ENCODE data around the gene MZT2A.
"Not testable (repeated sequence)": the region's sequence is repeated elsewhere in the genome, so short reads cannot be mapped to it uniquely, and the experiment has no call there.

The MZT2A gene

DNA sequence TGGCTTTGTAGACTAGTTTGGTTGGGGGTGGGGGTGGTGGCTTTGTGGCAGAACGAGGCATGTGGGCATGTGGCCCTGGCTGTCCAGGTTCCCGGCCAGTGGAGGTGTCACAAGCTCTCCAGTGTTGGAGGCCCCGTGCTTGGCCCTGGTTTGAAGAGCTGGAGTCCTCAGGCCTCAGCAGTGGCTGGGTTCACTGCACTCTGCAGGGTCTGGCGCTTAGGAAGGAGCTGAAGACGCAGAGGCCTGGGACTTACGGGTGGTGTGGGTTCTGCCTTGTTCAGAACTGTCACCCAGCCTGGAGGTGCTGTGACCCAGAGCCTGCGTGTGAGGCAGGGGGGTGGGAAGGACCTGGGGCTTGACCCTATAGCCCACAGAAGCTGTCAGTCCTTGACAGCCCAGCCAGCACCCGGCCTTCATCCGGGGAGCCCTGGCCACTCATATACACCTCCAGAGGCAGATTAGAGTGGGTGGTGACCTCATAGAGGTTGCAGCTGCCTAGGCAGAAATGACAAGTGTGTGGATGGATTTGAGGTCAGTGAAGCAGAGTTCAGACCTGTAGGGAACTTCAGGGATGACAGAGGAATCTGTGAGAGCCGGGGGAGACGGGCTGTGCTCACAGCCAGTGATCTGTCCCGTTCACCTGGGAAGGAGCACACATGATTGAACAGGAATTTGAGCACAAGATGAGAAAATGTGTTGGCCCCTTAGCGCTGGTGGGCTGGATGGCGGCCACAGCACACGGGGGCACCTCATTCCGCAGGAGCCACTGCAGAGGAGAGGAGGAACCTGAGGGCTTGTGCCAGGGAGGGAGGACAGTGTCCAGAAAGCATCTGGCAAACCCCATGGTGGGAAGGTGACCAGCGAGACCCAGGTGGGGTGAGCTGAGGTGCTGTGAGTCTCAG lies 20.0 kb upstream of the MZT2A start:
- H3K9ac ChIP-seq (ENCODE audit: low read depth in 1 of 2, low read length in 2 of 2); H3K4me1 ChIP-seq (ENCODE audit: control insufficient read depth in 2 of 2, insufficient read depth in 2 of 2, low read length in 2 of 2); H3K4me3 ChIP-seq (ENCODE audit: low read length in 2 of 2); H3K27me3 ChIP-seq (ENCODE audit: control insufficient read depth in 2 of 2, insufficient read depth in 2 of 2, low read length in 2 of 2); H3K9me3 ChIP-seq (ENCODE audit: control insufficient read depth in 2 of 2, low read length in 2 of 2); H3K27ac ChIP-seq (ENCODE audit: low read depth in 2 of 2, low read length in 2 of 2): not testable (repeated sequence)
- H3K36me3 ChIP-seq (ENCODE audit: control insufficient read depth in 2 of 2, insufficient read depth in 2 of 2, low read length in 2 of 2), result peaks cover 11 to 34% of the 10 kb centered on the region in 2 donors

DNA sequence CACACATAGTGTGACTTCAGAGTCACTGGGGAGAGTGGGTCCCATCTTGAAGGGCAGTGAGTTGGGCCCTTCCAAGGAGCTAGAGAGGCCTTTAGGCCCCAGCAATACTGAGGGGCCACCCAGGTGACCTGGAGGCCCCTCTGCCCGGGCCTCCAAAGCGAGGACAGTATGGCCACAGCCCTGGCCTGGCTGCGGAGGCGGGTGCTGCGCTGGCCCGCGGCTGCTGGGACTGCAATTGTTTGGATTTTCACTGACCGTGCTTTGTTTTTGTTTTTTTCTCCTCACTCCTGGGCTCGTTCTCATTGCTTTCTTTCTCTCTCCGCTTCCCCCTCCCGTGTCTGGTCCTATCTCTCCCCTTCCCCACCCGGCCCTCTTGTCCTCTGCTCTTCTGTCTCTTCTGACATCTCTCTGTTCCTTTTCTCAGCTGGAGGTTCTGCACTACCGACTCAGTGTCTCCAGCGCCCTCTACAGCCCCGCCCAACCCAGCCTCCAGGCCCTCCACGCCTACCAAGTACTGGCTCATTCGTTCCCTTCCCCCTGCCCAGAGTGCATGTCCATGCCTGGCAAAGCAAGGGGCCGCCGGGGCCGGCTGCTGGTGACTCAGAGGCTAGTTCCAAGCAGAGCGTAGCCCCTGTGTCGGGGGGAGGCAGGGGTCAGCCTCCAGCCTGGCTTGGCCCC lies 19.2 kb upstream of the MZT2A start:
- H3K9me3 ChIP-seq (ENCODE audit: control insufficient read depth in 2 of 2, low read length in 2 of 2); H3K4me3 ChIP-seq (ENCODE audit: low read length in 2 of 2); H3K27me3 ChIP-seq (ENCODE audit: control insufficient read depth in 2 of 2, insufficient read depth in 2 of 2, low read length in 2 of 2); H3K27ac ChIP-seq (ENCODE audit: low read depth in 2 of 2, low read length in 2 of 2); H3K4me1 ChIP-seq (ENCODE audit: control insufficient read depth in 2 of 2, insufficient read depth in 2 of 2, low read length in 2 of 2); H3K9ac ChIP-seq (ENCODE audit: low read depth in 1 of 2, low read length in 2 of 2): not testable (repeated sequence)
- peaks cover 11 to 38% of the 10 kb centered on the region in 2 donors for H3K36me3 ChIP-seq (ENCODE audit: control insufficient read depth in 2 of 2, insufficient read depth in 2 of 2, low read length in 2 of 2)

DNA sequence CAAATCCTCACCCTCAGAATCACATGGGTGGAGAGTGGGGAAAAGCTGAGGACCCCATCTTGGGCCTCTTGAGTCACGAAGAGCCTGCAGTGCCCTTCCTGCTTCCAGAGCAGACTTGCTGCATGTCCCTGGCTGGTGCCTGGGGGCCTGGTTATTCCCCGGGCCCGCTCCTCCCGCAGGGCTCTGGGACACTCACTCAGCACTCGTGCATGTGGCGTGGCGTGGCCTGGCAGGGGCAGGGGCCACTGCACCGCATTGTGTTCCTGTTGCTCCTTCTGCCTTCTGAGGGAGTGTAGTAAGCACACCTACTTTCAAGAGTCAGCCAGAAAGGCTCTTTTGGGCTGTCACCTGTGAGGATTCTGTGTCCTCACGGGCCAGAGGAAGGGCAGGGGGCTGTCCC lies 17.4 kb upstream of the MZT2A start:
- no peak overlapping the region for H3K27ac ChIP-seq (ENCODE audit: low read depth in 2 of 2, low read length in 2 of 2)

DNA sequence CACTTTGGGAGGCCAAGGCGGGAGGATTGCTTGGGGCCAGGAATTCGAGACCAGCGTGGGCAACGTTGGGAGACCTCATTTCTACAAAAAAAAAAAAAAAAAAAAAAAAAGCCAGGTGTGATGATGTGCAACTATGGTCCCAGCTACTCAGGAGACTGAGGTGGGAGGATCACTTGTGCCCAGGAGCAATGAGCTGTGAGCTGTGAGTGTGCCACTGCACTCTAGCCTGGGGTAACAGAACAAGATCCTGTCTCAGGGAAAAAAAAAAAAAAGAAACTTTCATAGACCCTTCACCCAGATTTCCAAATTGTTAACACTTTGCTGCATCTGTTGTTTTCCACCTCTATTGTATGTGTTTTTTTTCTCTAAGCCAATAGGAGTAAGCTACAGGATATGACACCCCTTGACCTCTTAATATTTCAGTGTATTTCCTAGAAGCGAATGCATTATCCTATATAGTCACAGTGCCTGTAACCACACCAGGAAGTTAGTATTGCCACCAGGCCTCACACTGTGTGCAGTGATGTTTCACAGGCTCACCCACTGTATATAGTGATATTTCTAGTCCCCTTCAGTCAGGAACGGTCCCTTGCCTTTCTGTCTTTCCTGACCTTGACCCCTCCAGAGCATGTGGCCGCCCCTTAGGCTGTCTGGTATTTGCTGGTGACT lies 12.0 kb upstream of the MZT2A start:
- peaks cover 20 to 51% of the 10 kb centered on the region in 2 donors for H3K36me3 ChIP-seq (ENCODE audit: control insufficient read depth in 2 of 2, insufficient read depth in 2 of 2, low read length in 2 of 2)
- H3K27ac ChIP-seq (ENCODE audit: low read depth in 2 of 2, low read length in 2 of 2); H3K4me1 ChIP-seq (ENCODE audit: control insufficient read depth in 2 of 2, insufficient read depth in 2 of 2, low read length in 2 of 2); H3K27me3 ChIP-seq (ENCODE audit: control insufficient read depth in 2 of 2, insufficient read depth in 2 of 2, low read length in 2 of 2); H3K9ac ChIP-seq (ENCODE audit: low read depth in 1 of 2, low read length in 2 of 2); H3K4me3 ChIP-seq (ENCODE audit: low read length in 2 of 2); H3K9me3 ChIP-seq (ENCODE audit: control insufficient read depth in 2 of 2, low read length in 2 of 2): not testable (repeated sequence)

More for the DNA sequence above, 17.4 kb upstream of the MZT2A start:
- H3K9ac ChIP-seq (ENCODE audit: low read depth in 1 of 2, low read length in 2 of 2), result no peak overlapping the region
- H3K27me3 ChIP-seq (ENCODE audit: control insufficient read depth in 2 of 2, insufficient read depth in 2 of 2, low read length in 2 of 2), result no peaks in the 10 kb centered on the region
- no peaks in the 10 kb centered on the region for H3K4me1 ChIP-seq (ENCODE audit: control insufficient read depth in 2 of 2, insufficient read depth in 2 of 2, low read length in 2 of 2)
- no peak overlapping the region for H3K4me3 ChIP-seq (ENCODE audit: low read length in 2 of 2)
- peaks cover 11 to 48% of the 10 kb centered on the region in 2 donors for H3K36me3 ChIP-seq (ENCODE audit: control insufficient read depth in 2 of 2, insufficient read depth in 2 of 2, low read length in 2 of 2)
- H3K9me3 ChIP-seq (ENCODE audit: control insufficient read depth in 2 of 2, low read length in 2 of 2), result no peaks in the 10 kb centered on the region

DNA sequence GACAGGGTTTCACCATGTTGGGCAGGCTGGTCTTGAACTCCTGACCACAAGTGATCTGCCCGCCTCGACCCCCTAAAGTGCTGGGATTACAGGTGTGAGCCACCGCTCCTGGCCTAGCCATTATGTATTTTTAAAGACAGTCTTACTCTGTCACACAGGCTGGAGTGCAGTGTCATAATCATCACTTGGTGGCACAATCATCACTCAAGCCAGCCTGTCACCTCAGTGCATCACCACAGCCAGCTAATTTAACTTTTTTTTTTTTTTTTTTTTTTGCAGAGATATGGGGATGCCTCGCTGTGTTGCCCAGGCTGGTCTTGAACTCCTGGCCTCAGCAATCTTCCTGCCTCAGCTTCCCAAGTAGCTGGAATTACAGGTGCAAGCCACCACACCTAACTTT lies 11.4 kb upstream of the MZT2A start:
- not testable (repeated sequence) for H3K27ac ChIP-seq (ENCODE audit: low read depth in 2 of 2, low read length in 2 of 2); H3K4me3 ChIP-seq (ENCODE audit: low read length in 2 of 2)
- H3K36me3 ChIP-seq (ENCODE audit: control insufficient read depth in 2 of 2, insufficient read depth in 2 of 2, low read length in 2 of 2), result peaks cover 14 to 45% of the 10 kb centered on the region in 2 donors

DNA sequence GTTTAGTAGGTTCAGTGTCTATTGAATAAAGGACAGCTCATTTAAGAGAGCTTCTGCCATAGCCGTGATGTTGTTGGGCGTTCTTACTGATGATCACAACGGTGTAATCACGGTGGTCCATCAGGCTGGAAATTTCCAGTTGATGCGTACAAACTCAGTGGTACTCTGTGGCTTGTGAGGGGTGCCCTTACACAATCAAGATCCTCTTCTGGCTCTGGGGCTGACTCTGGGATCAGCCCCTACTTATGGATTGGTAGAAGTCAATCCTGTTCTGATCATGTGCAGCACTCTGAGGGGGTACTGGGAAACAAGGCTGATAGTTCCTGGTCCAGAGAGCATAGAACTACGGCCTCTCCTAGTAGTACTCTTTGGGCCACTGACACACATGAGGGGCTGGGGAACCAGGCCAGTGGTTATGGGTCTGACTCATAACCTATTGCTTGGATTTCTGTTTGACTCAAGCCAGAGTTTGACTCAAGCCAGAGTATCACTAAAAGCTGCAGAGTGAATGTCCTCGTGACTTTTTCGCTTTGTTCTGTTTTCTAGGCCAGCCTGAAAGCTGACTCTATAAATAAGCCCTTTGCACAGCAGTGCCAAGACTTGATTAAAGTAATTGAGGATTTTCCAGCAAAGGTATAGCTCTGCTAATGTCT lies 6.2 kb upstream of the MZT2A start:
- peaks cover 11 to 18% of the 10 kb centered on the region in 2 donors for H3K36me3 ChIP-seq (ENCODE audit: control insufficient read depth in 2 of 2, insufficient read depth in 2 of 2, low read length in 2 of 2)
- not testable (repeated sequence) for H3K27me3 ChIP-seq (ENCODE audit: control insufficient read depth in 2 of 2, insufficient read depth in 2 of 2, low read length in 2 of 2); H3K27ac ChIP-seq (ENCODE audit: low read depth in 2 of 2, low read length in 2 of 2); H3K9me3 ChIP-seq (ENCODE audit: control insufficient read depth in 2 of 2, low read length in 2 of 2); H3K9ac ChIP-seq (ENCODE audit: low read depth in 1 of 2, low read length in 2 of 2); H3K4me1 ChIP-seq (ENCODE audit: control insufficient read depth in 2 of 2, insufficient read depth in 2 of 2, low read length in 2 of 2); H3K4me3 ChIP-seq (ENCODE audit: low read length in 2 of 2)

More for the DNA sequence above, 11.4 kb upstream of the MZT2A start:
- not testable (repeated sequence) for H3K9me3 ChIP-seq (ENCODE audit: control insufficient read depth in 2 of 2, low read length in 2 of 2); H3K27me3 ChIP-seq (ENCODE audit: control insufficient read depth in 2 of 2, insufficient read depth in 2 of 2, low read length in 2 of 2); H3K9ac ChIP-seq (ENCODE audit: low read depth in 1 of 2, low read length in 2 of 2); H3K4me1 ChIP-seq (ENCODE audit: control insufficient read depth in 2 of 2, insufficient read depth in 2 of 2, low read length in 2 of 2)

DNA sequence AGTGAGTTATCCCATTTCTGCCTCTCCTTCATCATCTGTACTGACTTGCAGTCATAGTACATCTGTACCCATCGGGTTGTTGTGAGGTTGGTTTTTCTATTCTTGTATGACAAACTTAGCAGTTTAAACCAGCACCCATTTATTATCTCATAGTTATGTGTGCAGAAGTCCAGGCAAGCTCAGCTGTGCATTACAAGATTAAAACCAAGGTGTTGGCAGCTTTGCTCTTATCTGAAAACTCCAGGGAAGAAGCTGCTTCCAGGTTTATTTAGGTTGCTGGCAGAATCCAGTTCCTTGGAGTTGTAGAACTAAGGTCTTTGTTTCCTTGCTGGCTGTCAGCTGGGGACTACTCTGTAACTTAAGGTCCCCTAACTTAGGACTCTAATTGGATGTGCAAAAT lies 3.3 kb upstream of the MZT2A start:
- peaks cover 8 to 16% of the 10 kb centered on the region in 2 donors for H3K4me1 ChIP-seq (ENCODE audit: control insufficient read depth in 2 of 2, insufficient read depth in 2 of 2, low read length in 2 of 2)
- H3K27me3 ChIP-seq (ENCODE audit: control insufficient read depth in 2 of 2, insufficient read depth in 2 of 2, low read length in 2 of 2); H3K9me3 ChIP-seq (ENCODE audit: control insufficient read depth in 2 of 2, low read length in 2 of 2); H3K27ac ChIP-seq (ENCODE audit: low read depth in 2 of 2, low read length in 2 of 2); H3K4me3 ChIP-seq (ENCODE audit: low read length in 2 of 2): not testable (repeated sequence)
- H3K36me3 ChIP-seq (ENCODE audit: control insufficient read depth in 2 of 2, insufficient read depth in 2 of 2, low read length in 2 of 2), result peaks cover 6 to 10% of the 10 kb centered on the region in 2 donors
- peak overlapping the region in 1 of 2 donors; percentile 8 for H3K9ac ChIP-seq (ENCODE audit: low read depth in 1 of 2, low read length in 2 of 2)

DNA sequence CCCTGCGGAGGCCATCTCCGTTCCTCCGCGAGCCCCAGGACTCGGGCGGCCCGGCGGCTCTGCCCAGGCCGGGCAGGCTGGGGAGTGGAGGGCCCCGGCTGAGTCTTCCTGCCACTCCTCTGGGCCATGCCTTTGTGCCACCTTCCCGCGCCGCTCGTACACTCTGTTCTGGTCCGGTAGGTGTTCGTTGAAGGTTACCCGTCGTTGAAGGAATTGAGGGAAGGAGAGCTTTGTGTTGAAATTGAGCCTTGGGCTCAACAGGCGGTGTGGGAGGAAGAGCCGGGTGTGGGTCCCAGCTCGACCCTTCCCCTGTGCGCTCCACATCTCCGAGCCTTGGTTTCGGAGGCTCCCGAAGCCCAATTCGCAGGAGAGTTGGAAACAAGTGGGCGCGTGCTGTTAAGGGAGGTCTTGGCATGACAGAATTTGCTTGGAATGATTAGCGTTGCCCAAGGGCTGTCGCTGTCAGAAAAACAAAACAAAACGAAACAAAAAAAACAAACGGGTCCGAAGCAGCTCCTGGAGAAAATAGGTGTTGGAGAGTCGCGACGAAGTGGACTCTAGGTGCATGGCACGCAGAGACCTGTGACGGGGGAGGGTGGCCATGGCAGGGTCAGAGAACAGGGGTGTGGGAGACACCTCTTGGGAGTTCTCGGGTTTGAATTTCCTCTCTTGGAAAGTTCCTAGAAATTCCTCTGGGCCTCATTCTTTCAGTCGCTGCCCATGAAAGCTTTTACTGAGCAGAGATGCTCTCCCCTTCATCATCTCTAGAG lies 1.2 kb upstream of the MZT2A start:
- Histone ChIP-seq H3K9ac (ENCODE audit: low read depth in 1 of 2, low read length in 2 of 2) (peak overlapping the region; percentile 86 to 89), H3K4me3 (ENCODE audit: low read length in 2 of 2) (peak overlapping the region; percentile 85 to 91), H3K27me3 (ENCODE audit: control insufficient read depth in 2 of 2, insufficient read depth in 2 of 2, low read length in 2 of 2) (no peaks in the 10 kb centered on the region), H3K9me3 (ENCODE audit: control insufficient read depth in 2 of 2, low read length in 2 of 2) (no peaks in the 10 kb centered on the region), H3K4me1 (ENCODE audit: control insufficient read depth in 2 of 2, insufficient read depth in 2 of 2, low read length in 2 of 2) (peaks cover 8 to 16% of the 10 kb centered on the region in 2 donors), H3K36me3 (ENCODE audit: control insufficient read depth in 2 of 2, insufficient read depth in 2 of 2, low read length in 2 of 2) (peaks cover 3 to 4% of the 10 kb centered on the region in 2 donors), H3K27ac (ENCODE audit: low read depth in 2 of 2, low read length in 2 of 2) (peak overlapping the region; percentile 91 to 92)

DNA sequence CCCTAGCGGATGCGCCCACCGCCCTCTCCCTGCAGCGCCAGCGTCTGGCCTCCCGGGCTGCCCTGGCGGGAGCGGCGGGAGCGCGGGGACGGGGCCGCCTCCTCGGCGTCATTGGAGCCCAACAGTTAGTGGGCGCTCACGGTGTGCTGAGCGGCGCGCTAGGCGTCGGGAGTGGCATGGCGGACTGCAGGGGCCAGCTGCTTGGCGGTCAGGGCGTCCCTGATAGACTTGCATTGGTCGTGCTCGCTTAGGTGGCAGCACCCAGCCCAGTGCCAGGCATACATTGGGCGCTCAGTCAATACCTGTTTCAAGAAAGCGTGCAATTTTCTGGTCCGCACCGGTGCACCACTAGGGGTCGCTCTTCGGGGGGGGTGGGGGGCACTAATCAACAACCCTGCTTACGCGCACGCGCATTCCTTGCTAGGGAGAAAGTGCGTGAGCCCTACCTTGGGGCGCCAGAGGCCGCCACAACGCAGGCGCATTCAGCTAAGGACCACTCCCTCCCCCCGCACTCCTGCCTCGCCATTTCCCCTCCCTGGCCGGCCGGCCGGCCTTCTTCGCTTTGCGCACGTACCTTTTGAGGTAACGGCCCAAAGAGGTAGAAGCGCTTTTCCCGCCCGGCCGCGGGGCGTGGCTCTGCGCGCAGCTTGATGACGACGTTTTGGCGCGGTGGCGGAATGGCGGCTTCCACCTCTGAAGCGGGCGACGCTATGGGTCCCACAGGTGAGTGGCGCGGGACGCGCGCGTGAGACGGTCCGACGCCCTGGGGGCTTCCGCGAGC lies 411 bp upstream of the MZT2A start:
- Histone ChIP-seq H3K9ac (ENCODE audit: low read depth in 1 of 2, low read length in 2 of 2) (peak overlapping the region; percentile 86 to 89), H3K9me3 (ENCODE audit: control insufficient read depth in 2 of 2, low read length in 2 of 2) (no peaks in the 10 kb centered on the region), H3K4me1 (ENCODE audit: control insufficient read depth in 2 of 2, insufficient read depth in 2 of 2, low read length in 2 of 2) (peaks cover 8 to 16% of the 10 kb centered on the region in 2 donors), H3K27ac (ENCODE audit: low read depth in 2 of 2, low read length in 2 of 2) (peak overlapping the region; percentile 91 to 92), H3K36me3 (ENCODE audit: control insufficient read depth in 2 of 2, insufficient read depth in 2 of 2, low read length in 2 of 2) (peaks cover 0 to 4% of the 10 kb centered on the region in 2 donors), H3K4me3 (ENCODE audit: low read length in 2 of 2) (peak overlapping the region; percentile 85 to 91), H3K27me3 (ENCODE audit: control insufficient read depth in 2 of 2, insufficient read depth in 2 of 2, low read length in 2 of 2) (no peaks in the 10 kb centered on the region)
